Medulla oblongata (tissue), 1 donor: ENCODE results near the gene TYR.
"Not testable (repeated sequence)": the region's sequence is repeated elsewhere in the genome, so short reads cannot be mapped to it uniquely, and the experiment has no call there.

Experiments
- DNase-seq: peaks from one replicate; pipeline ENCODE4 v3.0.0-alpha.2; 2015; ENCODE audit errors: extremely low spot score

The TYR gene

DNA sequence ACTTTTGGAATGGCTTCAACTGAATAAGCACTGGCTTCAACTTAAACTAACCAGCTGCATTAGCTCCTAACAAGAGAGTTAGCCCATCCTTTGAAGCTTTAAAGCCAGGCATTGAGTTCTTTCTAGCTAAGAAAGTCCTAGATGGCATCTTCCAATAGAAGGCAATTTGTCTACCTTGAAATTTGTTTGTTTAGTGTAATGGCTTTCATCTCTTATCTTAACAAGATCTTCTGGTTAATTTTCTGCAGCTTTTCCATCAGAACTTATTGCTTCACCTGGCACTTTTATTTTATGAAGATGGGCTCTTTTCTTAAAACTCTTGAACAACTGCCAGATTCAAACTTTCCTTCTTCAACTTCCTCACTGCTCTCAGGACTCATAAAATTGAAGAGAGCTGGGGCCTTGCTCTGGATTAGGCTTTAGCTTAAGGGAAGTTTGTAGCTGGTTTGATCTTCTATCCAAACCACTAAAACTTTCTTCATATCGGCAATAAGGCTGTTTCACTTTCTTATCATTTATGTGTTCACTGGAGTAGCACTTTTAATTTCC lies 94.9 kb downstream of the TYR start:
- not testable (repeated sequence) for DNase-seq

DNA sequence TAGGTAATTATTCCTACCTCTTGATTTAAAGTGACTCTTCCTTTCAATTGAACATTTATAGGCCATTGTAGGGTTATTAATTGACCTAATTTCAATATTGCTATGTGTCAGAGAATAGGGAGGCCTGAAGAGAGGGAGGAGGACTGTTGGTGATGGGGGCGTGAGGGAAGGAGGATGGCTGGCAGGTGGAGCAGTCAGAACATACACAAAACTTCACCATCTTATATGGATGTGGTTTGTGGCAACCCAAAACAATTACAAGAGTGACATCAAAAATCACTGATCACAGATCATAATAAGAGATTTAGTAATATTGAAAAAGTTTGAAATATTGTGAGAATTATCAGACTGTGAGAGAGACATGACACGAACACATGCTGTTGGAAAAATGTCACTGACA lies 95.5 kb downstream of the TYR start:
- DNase-seq, result not testable (repeated sequence)

DNA sequence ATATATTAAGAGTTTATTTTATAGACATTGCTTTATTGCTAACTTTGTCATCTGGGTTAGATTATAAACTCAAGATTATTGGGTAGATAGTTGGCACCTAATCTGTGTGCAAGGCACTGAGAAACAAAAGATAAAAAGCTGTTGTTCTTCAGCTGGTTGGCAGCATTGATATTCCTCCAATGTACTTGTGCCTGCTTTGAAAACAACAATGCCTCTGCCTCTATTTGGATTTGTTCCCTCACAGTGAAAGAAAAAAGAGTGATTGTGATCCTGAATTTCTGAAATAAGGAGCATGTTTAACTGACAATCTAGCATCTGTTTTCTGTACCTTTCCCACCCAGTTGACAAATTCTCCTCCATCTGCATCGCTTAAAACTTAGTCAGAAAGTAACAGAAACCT lies 98.3 kb downstream of the TYR start:
- peak; percentile 85 for DNase-seq

DNA sequence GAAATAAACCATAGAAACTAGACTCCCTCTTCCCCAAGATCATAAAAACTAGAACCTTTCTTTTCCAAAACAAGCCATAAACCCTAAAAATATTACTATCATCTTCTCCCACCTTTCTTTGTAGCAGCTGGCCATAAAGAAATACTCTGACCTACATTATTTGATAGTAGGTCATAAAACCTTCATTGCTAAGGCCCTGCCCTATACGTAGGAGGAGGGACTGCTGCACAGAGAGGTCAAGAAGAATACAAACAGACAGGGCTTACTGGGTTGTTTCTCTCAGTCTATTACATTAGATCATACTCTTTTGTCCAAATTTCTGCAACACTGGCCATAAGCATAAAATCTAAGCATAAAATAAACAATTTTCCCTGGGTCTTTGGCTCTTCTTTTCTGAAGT lies 101.5 kb downstream of the TYR start:
- DNase-seq, result no peak

- not testable (repeated sequence) for DNase-seq
Measured at GRCh38 chr11:89281032-89281677, 103.5 kb downstream of the TYR start.

DNA sequence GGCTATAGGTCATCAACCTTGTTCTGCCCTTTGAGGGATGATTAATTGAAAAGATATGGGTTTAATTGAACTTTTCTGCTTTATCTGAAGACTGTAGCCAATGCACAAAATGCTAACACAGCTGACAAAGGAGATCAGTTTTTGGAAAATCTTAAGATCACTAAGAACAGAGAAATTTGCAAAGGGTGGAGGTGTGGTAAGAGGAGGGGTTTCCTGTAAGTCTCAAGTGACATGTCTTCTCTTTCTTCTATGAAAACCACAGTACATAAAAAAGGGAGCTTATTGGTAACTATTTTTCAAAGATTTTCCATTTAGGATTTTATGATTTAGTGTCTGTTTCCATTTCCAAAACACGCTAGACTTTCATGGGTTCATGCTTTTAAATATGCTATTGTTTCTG lies 108.9 kb downstream of the TYR start:
- not testable (repeated sequence) for DNase-seq

- DNase-seq, result not testable (repeated sequence)
Measured at GRCh38 chr11:89288004-89288403, 110.3 kb downstream of the TYR start.

DNA sequence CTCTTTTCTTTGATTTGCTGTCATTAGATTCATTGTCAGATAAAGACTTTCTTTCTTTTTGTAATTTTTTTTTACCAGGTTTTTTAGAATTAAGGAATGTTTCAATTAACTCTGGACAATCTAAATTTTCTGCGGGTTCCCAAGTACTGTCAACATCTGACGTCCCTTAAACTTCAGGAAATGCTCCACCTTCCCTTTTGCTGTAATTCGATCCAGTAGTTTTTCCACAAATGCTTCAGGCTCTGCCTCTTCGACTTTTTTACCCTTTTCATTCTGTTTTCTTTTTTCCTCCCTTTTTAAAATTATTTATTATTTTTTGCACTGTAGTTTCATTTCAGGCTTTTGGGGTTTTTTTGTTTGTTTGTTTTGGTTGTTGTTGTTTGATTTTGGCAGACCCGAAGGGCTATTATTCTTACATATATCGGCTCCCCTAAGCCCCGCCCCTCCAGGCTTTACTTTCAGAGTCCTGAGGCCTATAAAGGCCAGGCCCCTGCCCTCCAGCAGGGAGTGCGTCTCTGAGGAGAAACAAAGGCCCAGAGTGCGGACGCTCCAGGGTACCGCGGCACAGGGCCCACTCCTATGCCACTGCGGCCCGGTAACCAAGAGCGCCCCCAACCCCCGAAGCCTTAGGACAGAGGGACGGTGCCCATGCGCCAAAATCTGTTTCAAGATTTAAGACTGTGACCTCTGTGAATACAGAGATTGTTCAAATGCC lies 116.4 kb downstream of the TYR start:
- DNase-seq, result no peak

DNA sequence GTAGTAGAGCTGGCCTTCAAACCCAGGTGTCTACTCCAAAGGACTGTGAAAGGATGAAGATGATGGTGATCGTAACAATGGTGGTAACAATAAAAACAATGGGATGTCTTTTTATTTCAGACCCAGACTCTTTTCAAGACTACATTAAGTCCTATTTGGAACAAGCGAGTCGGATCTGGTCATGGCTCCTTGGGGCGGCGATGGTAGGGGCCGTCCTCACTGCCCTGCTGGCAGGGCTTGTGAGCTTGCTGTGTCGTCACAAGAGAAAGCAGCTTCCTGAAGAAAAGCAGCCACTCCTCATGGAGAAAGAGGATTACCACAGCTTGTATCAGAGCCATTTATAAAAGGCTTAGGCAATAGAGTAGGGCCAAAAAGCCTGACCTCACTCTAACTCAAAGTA lies 117.3 kb downstream of the TYR start:
- not testable (repeated sequence) for DNase-seq

GRCh38 chr11:89303029-89303428 lies 125.4 kb downstream of the TYR start:
- not testable (repeated sequence) for DNase-seq

DNA sequence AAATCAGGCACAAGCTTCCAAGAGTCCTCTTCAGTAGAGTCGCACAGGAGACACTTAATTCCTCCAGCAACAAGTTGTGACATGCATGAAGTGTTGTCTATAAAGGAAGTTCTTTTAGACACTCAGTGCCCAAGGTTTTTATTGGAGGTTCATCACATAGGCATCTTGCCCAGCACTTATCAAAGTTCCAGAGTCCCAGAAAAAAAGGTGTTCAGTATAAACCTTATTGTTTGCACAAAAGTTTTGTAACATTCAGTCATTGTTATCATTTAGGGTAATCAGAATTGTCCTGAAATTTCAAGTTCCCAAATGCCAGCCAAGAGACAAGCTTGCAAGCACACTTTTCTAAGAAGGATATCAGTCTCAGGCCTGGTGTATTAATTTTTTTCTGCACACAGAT lies 130.6 kb downstream of the TYR start:
- DNase-seq, result not testable (repeated sequence)

DNA sequence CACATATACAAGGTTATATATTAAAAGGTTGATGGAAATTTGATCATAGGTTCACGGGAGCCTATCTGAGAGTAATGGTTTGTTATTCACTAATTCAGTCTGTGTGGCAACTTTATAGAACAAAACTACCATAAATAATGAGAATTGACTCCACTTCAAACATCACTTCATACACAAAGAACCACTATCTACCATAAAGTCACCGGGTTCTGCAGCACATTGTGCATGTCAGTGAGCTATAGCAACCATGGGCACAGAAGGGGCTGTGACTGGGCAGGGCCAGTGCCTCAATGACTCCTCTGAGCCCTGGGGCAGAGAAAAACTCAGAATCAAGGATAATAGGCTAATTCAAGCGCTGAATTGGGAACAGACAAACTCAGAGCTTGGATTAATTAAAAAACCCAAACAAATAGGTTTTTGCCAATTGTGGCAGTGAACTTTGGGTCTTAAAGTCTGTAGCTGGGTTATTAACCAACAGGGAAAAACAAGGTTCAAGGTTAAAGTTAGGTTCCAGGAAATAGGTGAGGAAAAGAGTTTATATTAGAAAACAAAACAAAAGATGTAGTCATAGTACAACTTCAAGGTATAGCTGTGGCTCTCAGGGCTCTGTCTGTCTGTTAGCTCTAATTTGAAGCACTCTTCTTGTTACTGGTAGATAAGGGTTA lies 131.8 kb downstream of the TYR start:
- DNase-seq, result not testable (repeated sequence)

DNA sequence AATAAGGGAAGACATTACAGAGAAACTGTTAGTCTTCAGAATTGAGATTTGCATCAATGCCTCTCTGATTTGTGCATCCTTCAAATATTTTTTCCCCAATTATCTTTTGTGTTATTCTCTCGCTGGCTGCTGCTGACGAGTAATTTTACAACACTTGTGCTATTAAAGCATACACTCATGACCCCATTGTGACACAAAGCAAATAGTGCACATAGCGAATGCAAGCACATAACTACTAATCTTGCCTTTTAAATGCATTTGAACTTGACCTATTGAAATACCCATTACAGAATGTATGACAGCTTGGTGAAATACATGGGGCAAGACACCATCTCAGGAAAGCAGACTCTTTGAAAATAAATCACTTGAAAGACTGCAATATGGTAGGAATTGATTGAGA lies 132.9 kb downstream of the TYR start:
- DNase-seq, result not testable (repeated sequence)

DNA sequence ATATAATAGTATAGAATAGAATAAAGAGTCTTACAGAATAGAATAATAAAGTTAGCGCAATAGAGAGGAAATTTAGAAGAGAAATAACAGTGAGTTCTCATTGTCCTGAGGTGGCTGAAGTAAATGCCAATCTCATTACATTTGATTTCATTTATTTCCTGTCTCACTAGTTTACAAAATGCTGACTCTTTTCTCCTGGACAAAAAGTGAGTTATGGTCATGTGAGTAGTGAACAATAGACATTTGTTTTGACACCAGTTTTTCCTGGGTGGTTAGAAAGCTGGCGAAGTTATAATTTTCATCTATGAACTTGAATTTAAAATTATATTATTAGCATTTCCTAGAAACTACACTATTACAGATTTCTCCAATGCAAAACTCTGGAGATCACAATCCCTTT lies 143.7 kb downstream of the TYR start:
- peak; percentile 16 for DNase-seq

DNA sequence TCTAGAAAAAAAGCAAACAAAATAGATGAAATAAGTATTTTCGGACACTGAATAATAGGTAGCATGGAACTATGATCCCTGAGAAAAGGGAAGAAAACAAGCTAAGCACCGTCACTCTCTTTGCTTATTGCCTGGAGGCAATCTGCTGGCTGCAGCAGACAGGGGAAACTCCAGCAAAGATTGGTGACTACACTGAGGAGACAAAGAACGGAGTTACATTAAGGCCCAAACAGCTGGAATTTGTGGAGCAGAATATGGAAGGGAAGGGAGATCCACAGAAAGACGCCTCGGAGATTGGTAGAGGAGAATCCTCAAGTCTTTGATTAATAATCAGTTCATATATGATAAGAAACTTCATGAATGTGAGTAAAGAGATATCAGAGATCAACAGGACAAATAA lies 150.2 kb downstream of the TYR start:
- peak; percentile 12 for DNase-seq

- not testable (repeated sequence) for DNase-seq
Measured at GRCh38 chr11:89331940-89332339, 154.3 kb downstream of the TYR start.

- peak; percentile 75 for DNase-seq
Measured at GRCh38 chr11:89333704-89334103, 156.0 kb downstream of the TYR start.

DNA sequence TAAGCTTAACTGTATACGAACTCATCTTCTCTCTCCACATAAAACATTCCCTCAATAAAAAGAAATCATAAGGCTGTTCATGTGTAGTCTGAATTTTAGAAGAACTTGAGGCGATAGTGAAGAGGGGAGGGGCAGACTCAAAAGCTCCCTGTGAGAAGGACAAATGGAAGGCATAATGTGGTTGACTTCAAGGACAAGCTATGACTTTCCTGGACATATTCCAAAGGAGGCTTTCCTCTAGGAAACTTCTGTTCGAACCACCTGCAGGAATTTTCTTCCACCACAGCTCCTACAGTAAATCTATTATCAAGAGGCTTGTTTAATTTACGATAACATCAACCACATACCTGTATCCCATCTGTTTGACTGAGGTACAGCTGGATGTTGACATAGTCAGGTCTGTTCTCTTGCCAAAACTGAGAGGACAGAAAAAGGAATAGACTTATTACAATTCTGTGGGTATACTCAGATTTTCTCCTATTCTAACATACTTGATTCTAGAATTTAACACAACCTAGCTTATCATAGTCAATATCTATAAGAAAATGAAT lies 159.5 kb downstream of the TYR start:
- DNase-seq, result not testable (repeated sequence)

- DNase-seq, result not testable (repeated sequence)
Measured at GRCh38 chr11:89338073-89338472, 160.4 kb downstream of the TYR start.

GRCh38 chr11:89340450-89340849 lies 162.8 kb downstream of the TYR start:
- not testable (repeated sequence) for DNase-seq

GRCh38 chr11:89342880-89343572 lies 165.4 kb downstream of the TYR start:
- DNase-seq, result not testable (repeated sequence)
